ENCODE measurements around the gene CRNN.

CRNN gene

DNA sequence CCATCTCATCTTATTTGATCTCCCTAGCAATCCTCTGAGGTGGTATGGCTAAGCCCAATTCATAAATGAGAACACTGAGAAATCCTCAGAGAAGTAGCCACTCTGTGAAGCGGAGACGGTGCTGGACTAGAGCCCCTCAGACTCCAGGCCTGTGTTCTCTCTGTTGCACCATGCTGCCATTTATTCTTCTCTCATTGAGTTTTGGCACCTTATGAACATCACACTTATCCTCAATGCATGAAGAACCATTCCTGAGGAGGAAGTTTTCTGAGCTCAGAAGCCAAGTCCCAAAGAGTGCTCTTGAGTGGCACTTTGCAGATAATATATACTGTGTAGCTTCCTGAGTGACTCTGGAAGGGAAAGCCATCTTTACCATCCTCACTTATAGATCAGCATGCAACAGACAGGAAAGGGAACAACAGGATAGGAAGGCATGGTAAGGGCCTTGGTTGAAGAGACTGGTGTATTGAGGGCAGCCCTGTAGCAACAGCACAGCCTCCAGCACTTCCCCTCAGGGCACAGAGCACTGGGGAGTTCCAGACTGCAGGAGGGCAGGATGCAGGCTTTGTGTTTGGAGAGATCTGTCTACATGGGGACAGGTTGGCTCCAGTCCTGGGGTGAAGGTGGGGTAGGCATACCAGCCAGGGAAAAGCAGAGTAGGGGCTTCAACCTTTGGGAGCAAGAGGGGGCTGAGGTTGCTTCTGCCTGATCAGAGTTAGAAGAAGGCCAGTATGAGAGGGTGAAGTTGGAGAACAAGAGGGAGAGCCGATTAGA is 1.6 kb upstream of the CRNN start:
- no peak for DNase-seq

DNA sequence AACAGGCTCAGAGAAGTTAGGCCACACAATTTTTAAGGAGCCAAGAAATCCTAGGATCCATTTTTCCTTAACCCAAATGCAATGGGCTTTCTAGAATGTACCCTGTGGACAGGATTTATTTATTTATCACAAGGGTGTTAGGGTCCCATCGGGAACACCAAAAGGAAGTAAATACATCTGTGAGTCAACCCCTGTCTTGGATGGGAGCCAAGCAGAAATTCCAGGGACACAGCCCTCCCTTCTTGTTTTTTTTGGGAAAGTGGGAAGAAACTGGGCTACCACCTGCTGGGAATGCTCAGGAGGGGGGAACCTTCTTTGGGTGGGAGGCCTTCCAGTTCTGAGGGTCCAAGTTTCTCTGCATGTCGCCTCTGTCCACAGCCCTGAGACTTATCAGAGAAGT is 1.3 kb downstream of the CRNN start:
- DNase-seq: no peak

- peak in 1 of 2 experiments; percentile 53 for DNase-seq
Measured at GRCh38 chr1:152411134-152411533, 2.9 kb downstream of the CRNN start.

DNA sequence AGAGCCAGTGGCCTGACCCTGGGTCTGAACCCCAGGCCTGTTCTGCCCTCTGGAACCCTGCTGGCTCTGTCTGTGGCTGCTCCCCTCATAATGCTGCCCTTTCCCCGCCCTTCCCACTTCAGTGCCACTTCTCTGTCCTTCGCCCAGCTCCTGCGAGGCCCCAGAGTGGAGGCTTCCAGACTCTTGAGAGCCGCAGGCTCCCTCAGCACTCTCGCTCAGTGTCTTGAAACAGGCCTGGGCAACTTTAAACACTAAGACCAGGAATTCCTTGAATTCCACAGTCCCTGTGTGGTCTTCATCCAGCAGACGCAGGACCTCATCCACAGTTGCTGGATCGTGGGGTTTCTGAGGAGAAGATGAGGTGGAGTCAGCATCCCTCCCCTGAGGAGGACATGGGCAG is 3.5 kb downstream of the CRNN start:
- DNase-seq: no peak

DNA sequence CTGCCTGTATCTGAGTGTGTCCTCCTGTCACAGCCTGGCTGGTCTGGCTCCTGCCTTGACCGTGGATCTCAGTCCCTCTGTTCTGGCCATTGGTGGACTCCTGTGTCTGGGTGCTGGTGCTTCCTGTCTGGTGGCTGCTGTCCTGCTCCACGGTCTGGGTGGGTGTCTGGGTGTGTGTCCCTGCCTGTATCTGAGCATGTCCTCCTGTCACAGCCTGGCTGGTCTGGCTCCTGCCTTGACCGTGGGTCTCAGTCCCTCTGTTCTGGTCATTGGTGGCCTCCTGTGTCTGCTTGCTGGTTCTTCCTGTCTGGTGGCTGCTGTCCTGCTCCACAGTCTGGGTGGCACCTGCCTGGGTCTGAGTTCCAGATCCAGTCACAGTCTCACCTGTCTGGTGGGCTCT is 4.0 kb downstream of the CRNN start:
- no peak for DNase-seq

- no peak for DNase-seq
Measured at GRCh38 chr1:152408664-152409063, 5.4 kb downstream of the CRNN start.

DNA sequence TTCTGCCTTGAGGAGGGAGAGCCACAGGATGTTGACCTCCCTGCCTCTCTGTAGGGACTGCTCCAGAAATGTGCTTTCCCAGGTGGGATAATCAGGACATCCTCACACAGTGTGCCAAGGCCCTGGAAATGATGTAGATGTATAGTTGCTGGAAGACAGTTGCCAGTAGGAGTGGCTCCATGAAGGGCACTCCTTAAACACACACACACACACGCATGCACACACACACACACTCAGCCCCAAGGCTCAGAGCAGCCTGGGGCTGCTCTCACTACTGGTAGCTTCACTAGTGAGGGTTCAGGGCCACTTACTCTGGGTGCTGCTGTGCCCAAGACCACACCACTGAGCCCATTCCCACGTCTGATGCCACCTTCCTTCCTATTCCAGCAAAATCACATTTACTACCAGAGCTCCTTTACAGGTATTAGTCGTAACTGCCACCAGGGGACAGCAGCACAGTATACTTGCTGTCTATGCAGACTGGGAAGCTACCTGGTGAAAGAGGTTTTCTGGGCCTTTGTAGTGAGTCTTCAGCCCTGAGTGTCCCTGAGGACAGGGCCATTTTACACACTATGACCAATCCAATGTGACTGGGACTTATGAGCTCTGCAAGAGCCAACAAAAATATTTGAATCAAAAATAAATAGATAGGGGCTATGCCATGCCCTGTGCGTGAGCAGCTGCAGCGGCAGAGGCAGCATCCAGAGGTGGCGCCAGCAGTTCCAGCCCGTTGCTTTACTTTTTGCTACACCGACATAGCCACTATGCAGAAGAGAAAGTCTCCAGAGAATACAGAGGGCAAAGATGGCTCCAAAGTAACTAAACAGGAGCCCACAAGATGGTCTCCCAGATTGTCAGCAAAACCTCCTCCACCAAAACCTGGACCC is 15.0 kb downstream of the CRNN start:
- no peak for DNase-seq

DNA sequence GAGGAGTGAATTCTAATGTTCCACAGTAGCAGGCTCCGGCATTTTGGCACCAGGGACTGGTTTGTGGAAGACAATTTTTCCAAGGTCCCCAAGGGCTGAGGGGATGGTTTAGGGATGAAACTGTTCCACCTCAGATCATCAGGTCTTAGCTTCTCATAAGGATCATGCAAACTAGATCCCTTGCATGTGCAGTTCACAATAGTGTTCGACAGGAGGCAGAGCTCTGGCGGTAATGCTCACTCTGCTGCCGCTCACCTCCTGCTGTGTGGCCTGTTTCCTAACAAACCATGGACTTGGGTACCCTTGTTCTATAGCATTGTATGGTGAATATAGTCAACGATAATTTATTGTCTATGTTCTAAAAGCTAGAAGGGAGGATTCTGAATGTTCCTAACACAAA is 16.6 kb downstream of the CRNN start:
- DNase-seq: no peak

DNA sequence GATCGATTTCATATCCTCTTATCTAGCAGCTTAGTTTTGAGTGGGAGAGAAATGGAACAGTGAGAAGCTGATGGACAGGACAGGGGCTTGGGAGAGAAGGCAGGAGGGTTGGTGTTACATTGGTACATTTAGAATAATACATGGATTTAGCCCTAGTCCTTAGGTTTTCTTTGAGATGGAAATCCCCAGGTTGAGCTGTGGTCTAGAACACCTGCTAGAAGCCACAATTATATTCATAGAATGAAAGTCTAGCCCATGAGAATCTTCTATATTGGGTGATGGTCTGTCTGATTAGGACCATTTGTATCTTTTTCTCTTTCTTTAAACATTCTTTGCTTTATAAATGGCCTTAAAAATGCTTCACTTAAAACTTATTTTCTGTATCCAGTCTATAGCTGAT is 19.9 kb downstream of the CRNN start:
- DNase-seq: no peak

DNA sequence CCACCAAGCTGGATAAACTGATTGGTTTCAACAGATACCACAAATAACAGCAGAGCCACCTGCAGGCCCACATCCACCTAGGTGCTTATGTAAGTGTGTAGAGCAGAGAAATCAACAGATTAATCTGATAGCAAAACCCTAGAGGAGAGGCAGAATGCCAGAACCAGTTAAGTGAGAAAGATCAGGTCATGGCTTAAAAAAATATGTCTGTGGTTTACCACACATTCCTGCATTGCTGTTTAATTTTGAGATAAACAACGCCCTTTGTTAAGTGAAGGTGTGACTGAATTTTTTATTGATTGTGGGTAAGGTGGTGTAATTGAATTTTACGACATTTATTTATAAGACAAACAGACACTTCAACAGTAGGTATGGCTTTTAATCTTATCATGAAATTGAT is 21.2 kb downstream of the CRNN start:
- DNase-seq: no peak

DNA sequence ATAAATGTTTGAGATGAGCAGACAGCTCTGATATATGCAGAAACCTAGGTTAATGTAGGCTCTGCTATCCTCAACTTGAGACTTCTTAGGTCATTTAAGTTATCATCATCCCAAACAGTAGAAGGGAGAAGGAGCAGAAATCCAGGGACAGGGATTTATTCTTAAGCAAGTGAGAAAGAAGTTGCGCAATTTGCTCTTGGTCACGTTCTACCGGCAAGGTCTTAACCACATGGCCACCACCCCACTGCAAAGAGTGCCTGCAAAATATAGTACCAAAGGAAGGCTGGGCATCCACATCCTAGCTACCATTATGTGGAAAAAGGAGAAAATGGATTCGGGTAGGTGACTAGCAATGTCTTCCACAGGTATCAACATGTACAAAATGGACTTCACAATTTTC is 25.2 kb downstream of the CRNN start:
- no peak for DNase-seq

DNA sequence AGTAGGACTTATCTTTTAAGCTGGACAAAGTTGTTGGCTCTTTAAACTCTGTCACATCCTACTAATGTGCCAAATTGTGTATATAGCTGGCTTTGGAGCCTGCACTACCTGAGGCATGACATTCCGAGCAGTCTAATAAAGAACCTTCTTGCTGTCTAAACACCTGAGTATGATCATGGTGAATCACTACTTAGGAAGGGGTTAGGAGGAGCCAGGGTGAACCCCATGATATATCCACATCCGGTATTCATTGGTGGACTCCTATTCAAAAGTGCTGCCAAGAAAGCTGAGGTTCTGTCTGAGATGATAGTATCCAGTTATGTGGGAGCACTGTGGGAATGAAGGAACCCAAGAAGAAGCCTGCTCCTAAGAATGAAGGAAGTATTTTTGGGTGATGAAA is 27.1 kb downstream of the CRNN start:
- no peak for DNase-seq

- DNase-seq: no peak
Measured at GRCh38 chr1:152380932-152381331, 33.1 kb downstream of the CRNN start.

- no peak for DNase-seq
Measured at GRCh38 chr1:152374451-152374850, 39.6 kb downstream of the CRNN start.

DNA sequence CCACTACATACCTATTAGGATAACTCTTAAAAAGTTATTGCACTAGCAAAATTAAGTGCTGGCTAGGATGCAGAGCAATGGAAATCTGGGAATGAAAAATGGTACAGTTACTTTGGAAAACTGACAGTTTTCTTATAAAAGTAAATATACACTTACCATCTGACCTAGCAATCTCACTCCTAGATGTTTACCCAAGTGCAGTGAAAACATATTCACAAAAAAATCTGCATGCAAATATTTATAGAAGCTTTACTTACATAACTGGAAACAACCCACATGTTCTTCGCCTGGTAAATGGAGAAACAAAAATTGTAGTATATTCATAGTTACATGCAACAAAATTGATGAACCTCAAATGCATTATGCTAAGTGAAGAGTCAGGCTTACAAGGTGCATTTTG is 41.4 kb downstream of the CRNN start:
- no peak for DNase-seq

DNA sequence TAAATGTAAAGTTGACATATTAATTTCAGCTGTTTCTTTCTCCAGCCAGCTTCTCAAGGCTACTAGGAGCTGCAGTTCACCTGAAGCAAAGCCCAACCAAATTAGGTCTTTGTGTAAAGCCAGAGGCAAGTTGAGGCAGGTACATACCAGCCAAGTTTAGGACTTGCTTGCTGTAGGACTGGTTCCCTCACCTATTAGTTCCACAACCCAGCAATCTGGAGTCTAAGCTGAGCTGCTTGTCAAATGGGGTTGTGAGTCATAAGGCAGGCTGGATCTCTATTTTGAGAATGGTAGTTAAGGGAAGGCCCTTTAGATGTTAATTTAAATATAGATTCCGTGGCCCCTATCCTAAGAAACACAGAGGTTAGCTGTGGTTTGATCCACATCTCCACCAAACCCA is 46.6 kb downstream of the CRNN start:
- no peak for DNase-seq

- DNase-seq: no peak
Measured at GRCh38 chr1:152359906-152360305, 54.2 kb downstream of the CRNN start, which contains the start of gene FLG2. TSS of gene FLG2 (minus strand) at chr1:152360006. CDS start at chr1:152358884, 1,122 bp downstream.
